IMR-90 (cell line): Measurements from ENCODE around the gene CYP46A1.

Source experiments
- FOS ChIP-seq: fragments of 150-350 bp; IDR thresholded peaks from 2 replicates; pipeline ENCODE4 v1.6.1; 2016; ENCODE audit warnings: low read depth, low read length
- MXI1 ChIP-seq: IDR thresholded peaks from 2 replicates; pipeline ENCODE4 v1.6.1; 2012; ENCODE audit warnings: low read depth, mild to moderate bottlenecking, low read length, moderate library complexity, borderline replicate concordance
- RAD21 ChIP-seq: IDR thresholded peaks from 2 replicates; pipeline ENCODE4 v1.6.1; 2012; ENCODE audit warnings: low read length, improper control_type of control experiment
- USF2 ChIP-seq: fragments of 150-350 bp; IDR thresholded peaks from 2 replicates; pipeline ENCODE4 v1.6.1; 2017; ENCODE audit warnings: mild to moderate bottlenecking, antibody characterized with exemption, low read length, low read depth
- TF ChIP-seq, protein P1 (sequence below): conservative IDR thresholded peaks from 2 replicates; pipeline ENCODE4 v1.5.1; 2012; ENCODE audit warnings: mild to moderate bottlenecking, low read depth, low read length, improper control_type of control experiment

DNA sequence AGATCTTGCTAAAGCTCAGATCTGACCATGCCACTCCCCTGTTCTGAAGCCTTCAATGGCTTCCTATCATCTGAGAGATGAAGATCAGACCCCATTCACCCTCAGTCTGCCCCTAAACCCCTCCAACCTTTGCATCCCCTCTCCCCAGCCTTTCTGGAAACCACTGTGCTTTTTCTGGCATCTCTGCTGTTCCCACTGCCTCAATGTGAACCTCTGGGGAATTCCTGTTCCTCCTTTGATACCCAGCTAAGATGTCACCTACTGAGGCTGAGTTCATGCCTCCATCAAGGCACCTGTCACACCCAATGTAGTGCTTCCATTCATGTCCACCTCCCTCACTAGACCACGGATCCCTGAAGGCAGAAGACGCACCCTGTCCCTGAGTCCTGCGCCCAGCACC is 19.3 kb downstream of the CYP46A1 start:
- no peak for TF ChIP-seq USF2
- TF ChIP-seq, protein P1, sequence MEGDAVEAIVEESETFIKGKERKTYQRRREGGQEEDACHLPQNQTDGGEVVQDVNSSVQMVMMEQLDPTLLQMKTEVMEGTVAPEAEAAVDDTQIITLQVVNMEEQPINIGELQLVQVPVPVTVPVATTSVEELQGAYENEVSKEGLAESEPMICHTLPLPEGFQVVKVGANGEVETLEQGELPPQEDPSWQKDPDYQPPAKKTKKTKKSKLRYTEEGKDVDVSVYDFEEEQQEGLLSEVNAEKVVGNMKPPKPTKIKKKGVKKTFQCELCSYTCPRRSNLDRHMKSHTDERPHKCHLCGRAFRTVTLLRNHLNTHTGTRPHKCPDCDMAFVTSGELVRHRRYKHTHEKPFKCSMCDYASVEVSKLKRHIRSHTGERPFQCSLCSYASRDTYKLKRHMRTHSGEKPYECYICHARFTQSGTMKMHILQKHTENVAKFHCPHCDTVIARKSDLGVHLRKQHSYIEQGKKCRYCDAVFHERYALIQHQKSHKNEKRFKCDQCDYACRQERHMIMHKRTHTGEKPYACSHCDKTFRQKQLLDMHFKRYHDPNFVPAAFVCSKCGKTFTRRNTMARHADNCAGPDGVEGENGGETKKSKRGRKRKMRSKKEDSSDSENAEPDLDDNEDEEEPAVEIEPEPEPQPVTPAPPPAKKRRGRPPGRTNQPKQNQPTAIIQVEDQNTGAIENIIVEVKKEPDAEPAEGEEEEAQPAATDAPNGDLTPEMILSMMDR = no peak
- TF ChIP-seq FOS = no peak
- TF ChIP-seq MXI1 = no peak
- no peak for TF ChIP-seq RAD21
